ENCODE measurements around the gene LY6G6F.

LY6G6F gene

DNA sequence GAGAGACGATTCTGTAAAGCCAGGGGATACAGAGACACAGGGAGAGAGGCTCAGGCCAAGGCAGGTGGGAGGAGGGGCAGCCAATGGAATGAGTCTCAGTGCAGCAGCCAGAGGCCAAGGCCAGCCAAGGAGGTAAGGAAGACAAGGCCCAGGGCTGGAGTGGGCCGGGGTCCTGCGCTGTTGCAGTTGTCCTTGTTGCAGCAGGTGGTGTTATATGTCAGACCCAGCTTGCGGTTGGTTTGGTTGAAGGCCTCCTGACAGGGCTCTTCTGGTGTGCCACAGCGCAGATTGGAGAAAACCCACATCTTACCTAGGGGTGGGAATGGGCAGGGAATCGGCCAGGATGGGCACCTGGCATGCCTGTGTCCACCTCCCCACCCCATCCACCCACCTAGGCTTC is 12.3 kb downstream of the LY6G6F start:
- no peaks in the 10 kb centered on the region for H3K36me3 ChIP-seq (ENCODE audit: low read length)
- no peak overlapping the region for H3K27ac ChIP-seq (ENCODE audit: low read depth, low read length)
- no peak overlapping the region for H3K4me3 ChIP-seq (ENCODE audit: insufficient read depth, low read length, poor library complexity, severe bottlenecking)
- no peaks in the 10 kb centered on the region for H3K79me2 ChIP-seq (ENCODE audit: insufficient read depth, low read length)
- no peaks in the 10 kb centered on the region for H3K9me2 ChIP-seq (replicated peaks; ENCODE audit: insufficient read depth, low read length)
- TF ChIP-seq, protein P1, sequence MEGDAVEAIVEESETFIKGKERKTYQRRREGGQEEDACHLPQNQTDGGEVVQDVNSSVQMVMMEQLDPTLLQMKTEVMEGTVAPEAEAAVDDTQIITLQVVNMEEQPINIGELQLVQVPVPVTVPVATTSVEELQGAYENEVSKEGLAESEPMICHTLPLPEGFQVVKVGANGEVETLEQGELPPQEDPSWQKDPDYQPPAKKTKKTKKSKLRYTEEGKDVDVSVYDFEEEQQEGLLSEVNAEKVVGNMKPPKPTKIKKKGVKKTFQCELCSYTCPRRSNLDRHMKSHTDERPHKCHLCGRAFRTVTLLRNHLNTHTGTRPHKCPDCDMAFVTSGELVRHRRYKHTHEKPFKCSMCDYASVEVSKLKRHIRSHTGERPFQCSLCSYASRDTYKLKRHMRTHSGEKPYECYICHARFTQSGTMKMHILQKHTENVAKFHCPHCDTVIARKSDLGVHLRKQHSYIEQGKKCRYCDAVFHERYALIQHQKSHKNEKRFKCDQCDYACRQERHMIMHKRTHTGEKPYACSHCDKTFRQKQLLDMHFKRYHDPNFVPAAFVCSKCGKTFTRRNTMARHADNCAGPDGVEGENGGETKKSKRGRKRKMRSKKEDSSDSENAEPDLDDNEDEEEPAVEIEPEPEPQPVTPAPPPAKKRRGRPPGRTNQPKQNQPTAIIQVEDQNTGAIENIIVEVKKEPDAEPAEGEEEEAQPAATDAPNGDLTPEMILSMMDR (IDR thresholded peaks at IDR 0.05; ENCODE audit: insufficient read depth, low read length, poor library complexity, severe bottlenecking), result no peak
- no peak for TF ChIP-seq EZH2phosphoT487 (conservative IDR thresholded peaks at IDR 0.05; ENCODE audit: low read length)
- no peaks in the 10 kb centered on the region for H3K27me3 ChIP-seq (ENCODE audit: low read length)
- H2AFZ ChIP-seq (ENCODE audit: low read depth, low read length, severe bottlenecking), result no peak overlapping the region
- H3K9ac ChIP-seq (ENCODE audit: low read length), result no peak overlapping the region
- no peaks in the 10 kb centered on the region for H3K9me3 ChIP-seq (ENCODE audit: insufficient read depth, low read length)
- H3K4me2 ChIP-seq (ENCODE audit: low read depth, low read length, poor library complexity, severe bottlenecking), result no peak overlapping the region
- no peaks in the 10 kb centered on the region for H4K20me1 ChIP-seq (ENCODE audit: low read depth, low read length)
- H3F3A ChIP-seq (ENCODE audit: insufficient read depth), result no peaks in the 10 kb centered on the region

DNA sequence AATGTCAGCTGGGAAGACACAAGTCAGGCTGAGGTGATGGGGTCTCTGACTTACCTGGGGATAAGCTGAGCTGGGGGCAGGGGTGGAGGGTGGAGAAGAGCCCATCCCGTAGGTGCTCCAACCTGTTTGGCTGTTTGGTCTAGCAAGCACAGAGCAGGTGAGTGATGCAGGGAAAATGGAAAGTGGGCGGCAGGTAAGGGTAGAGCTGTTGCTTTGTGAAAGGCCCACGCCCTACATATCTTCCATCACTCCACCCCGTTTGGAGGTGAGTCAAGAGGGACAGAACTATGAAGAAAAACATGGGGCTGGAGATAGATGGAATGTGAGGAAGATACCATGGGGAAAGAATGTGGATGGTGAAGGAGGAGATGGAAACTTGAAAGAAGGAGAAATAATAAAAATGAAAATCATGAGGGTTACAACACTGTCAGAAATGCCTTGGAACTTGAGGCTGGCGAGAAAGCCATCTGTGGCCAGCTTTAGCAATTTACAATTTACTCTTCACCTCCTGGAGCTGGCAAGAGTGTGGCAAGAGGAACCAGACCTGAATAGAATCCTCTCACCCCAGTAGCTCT is 13.6 kb downstream of the LY6G6F start:
- Histone ChIP-seq H3K9me2 (replicated peaks; ENCODE audit: insufficient read depth, low read length) (no peaks in the 10 kb centered on the region), H2AFZ (ENCODE audit: low read depth, low read length, severe bottlenecking) (no peak overlapping the region), H3K9me3 (ENCODE audit: insufficient read depth, low read length) (no peaks in the 10 kb centered on the region), H3K27ac (ENCODE audit: low read depth, low read length) (no peak overlapping the region), H3F3A (ENCODE audit: insufficient read depth) (no peaks in the 10 kb centered on the region), H4K20me1 (ENCODE audit: low read depth, low read length) (no peaks in the 10 kb centered on the region), H3K27me3 (ENCODE audit: low read length) (no peaks in the 10 kb centered on the region), H3K9ac (ENCODE audit: low read length) (no peak overlapping the region), H3K4me3 (ENCODE audit: insufficient read depth, low read length, poor library complexity, severe bottlenecking) (no peak overlapping the region), H3K4me2 (ENCODE audit: low read depth, low read length, poor library complexity, severe bottlenecking) (no peak overlapping the region), H3K79me2 (ENCODE audit: insufficient read depth, low read length) (no peaks in the 10 kb centered on the region), H3K36me3 (ENCODE audit: low read length) (no peaks in the 10 kb centered on the region)
- no peak for TF ChIP-seq EZH2phosphoT487 (conservative IDR thresholded peaks at IDR 0.05; ENCODE audit: low read length)
- TF ChIP-seq, protein P1 (IDR thresholded peaks at IDR 0.05; ENCODE audit: insufficient read depth, low read length, poor library complexity, severe bottlenecking), result no peak

- Histone ChIP-seq H3K79me2 (ENCODE audit: insufficient read depth, low read length) (no peaks in the 10 kb centered on the region), H3F3A (ENCODE audit: insufficient read depth) (no peaks in the 10 kb centered on the region), H3K9me2 (replicated peaks; ENCODE audit: insufficient read depth, low read length) (no peaks in the 10 kb centered on the region), H3K27me3 (ENCODE audit: low read length) (no peaks in the 10 kb centered on the region), H4K20me1 (ENCODE audit: low read depth, low read length) (no peaks in the 10 kb centered on the region), H3K4me3 (ENCODE audit: insufficient read depth, low read length, poor library complexity, severe bottlenecking) (no peak within 1 kb of the TSS), H3K36me3 (ENCODE audit: low read length) (no peaks in the 10 kb centered on the region), H3K27ac (ENCODE audit: low read depth, low read length) (no peak within 1 kb of the TSS), H3K9me3 (ENCODE audit: insufficient read depth, low read length) (no peaks in the 10 kb centered on the region), H2AFZ (ENCODE audit: low read depth, low read length, severe bottlenecking) (no peak within 1 kb of the TSS), H3K4me2 (ENCODE audit: low read depth, low read length, poor library complexity, severe bottlenecking) (no peak within 1 kb of the TSS), H3K9ac (ENCODE audit: low read length) (no peak within 1 kb of the TSS)
- TF ChIP-seq, protein P1 (IDR thresholded peaks at IDR 0.05; ENCODE audit: insufficient read depth, low read length, poor library complexity, severe bottlenecking), result no peak
- TF ChIP-seq EZH2phosphoT487 (conservative IDR thresholded peaks at IDR 0.05; ENCODE audit: low read length), result no peak
Observed at GRCh38 chr6:31721351-31722020, 14.8 kb downstream of the LY6G6F start, which contains the start of gene LY6G6C. Gene LY6G6C (minus strand): TSS chr6:31721746. CDS start chr6:31721679, 67 bp downstream.
